ENCODE results near the gene GATC.
"Not testable (repeated sequence)": the region's sequence is repeated elsewhere in the genome, so short reads cannot be mapped to it uniquely, and the experiment has no call there.

The GATC gene

GRCh38 chr12:120470150-120470784 lies 24.0 kb downstream of the GATC start:
- peak in 1 of 5 experiments; percentile 49 for DNase-seq

DNA sequence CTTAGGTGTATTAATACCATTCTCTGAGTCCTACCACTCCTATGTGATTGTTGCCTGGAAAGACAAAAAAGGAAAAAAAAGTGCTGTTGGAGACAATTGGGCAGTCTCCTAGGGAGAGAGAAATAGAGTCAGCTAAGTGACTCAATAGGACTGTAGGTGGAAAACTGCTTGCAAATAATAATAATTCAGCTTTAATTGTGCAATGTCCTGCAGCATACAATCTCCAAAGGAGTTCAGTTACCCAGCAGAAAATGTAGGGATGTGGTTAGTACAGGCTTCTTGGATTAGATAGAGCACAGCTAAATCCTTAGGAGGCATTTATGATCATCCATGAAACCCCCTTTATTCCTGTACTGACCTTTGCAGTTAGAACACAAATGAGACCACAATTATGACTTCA lies 26.3 kb downstream of the GATC start:
- no peak for DNase-seq

GRCh38 chr12:120473807-120474615 lies 27.8 kb downstream of the GATC start:
- DNase-seq = no peak

- no peak for DNase-seq
Observed at GRCh38 chr12:120474616-120474960, 28.3 kb downstream of the GATC start.

DNA sequence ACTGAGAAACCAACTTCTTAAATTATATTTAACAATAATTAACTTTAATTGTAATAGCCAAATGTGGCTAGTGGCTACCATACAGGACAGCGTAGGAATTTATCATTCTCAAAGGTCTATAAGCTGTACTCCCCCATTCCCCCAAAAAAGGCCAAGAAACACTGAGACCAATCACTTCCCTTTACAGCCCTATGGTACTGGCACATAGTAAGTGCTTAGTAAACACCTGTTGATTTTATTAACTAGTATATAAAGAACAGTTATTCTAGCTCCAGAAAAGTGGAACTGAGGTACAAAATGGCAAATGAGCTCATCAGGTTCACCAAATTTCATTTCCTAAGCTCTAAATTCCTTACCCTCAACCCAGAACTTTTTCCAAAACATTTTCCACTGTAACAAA lies 29.4 kb downstream of the GATC start:
- no peak for DNase-seq

DNA sequence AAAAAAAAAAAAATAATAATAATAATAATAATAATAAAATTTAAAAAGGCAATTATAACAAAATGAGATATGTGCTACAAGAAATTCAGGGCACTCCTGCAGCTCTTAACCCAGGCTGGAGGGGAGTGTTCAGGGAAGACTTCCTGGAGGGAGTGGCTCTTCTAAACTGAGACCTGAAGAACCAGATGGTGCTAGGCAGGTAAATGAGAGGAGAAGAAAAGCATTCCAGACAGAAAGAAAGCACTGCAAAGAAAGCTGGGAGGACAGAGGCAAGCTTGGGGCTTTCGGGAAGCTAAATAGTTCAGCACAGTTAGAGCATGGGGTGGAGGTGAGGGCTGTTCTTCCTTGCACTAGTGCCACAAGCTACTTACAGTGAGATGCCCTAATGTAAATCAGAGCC lies 33.2 kb downstream of the GATC start:
- DNase-seq = peak in 1 of 5 experiments; percentile 22

DNA sequence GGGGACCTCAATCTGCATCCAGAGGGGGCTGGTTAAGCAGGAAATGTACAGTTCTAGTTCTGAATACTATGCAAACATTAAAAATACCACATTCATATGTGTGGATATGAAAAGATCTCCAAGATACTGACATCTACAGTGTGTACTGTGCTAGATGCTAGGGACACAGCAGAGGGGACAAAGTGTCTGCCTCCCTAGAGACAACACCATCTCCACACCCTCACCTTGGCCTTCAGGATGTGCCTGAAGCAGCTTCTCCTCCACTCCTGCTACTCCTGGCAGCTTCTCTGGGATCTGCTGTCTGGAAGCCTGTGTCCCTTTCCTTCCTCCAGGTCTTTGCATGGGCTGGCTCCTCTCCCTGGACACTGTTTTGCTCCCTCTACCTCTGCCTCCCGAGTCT lies 34.0 kb downstream of the GATC start:
- DNase-seq = peak in 1 of 5 experiments; percentile 57

- peak in 2 of 5 experiments; percentile 58 to 76 for DNase-seq
Observed at GRCh38 chr12:120481022-120481767, 35.0 kb downstream of the GATC start.

DNA sequence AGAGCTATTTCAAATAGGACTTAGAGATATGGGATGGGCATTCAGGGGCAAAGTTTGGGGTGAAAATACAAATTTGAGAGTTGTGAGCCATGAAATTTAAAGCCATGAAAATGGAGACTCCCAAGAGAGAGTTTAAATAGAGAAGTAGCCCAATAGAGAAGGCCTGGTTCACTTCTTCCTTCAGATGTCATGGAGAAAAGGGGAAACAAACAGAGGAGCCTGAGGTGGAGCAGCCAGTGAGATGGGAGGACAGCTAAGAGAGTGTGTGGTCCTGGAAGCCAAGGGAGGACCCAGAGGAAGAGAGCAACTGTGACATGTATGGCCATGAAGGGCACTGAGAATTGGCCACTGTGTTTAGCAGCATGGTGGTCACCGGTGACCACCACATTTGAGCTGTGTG lies 37.4 kb downstream of the GATC start:
- no peak for DNase-seq

DNA sequence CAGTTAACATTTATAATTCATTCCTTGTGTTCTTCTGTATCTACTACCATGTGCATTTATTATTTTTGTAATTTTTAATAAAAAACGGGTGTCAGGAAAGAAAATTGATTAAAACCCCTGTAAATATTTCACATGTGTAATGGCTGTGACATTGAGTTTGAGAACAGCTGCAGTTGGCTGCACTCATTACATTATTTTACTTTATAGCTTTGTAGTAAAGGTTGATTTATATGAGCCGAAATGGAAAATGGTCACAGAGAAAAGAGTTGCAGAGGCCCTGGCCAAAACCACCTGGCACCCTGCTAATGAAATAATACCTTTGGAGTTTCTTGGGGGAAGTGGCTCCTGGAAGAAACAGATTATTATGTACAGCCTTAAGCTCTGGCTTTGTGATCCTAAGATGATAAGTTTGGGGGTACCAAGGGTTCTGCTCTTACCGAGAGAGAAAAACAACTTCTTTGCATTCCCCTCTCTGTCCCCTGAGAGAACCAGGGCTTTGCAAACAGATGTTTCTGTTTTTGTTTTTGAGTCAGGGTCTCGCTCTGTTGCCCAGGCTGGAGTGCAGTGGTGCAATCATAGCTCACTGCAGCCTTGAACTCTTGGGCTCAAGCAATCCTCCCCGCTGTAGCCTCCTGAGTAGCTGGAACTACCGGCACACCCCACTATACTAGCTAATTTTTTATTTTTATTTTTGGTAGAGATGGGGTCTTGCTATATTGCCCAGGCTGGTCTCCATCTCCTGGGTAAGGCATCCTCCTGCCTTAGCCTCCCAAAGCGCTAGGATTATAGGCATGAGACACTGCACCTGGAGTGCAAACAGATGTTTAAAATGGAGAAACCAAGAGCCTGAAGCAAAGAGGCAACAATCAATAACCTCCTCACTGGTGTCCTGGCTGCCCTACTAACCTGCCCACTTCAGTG lies 40.0 kb downstream of the GATC start:
- no peak for DNase-seq

GRCh38 chr12:120487552-120487951 lies 41.3 kb downstream of the GATC start:
- not testable (repeated sequence) for DNase-seq

GRCh38 chr12:120488057-120488640 lies 41.9 kb downstream of the GATC start:
- no peak for DNase-seq

GRCh38 chr12:120489018-120489417 lies 42.8 kb downstream of the GATC start:
- no peak for DNase-seq

GRCh38 chr12:120490325-120490724 lies 44.1 kb downstream of the GATC start:
- no peak for DNase-seq

DNA sequence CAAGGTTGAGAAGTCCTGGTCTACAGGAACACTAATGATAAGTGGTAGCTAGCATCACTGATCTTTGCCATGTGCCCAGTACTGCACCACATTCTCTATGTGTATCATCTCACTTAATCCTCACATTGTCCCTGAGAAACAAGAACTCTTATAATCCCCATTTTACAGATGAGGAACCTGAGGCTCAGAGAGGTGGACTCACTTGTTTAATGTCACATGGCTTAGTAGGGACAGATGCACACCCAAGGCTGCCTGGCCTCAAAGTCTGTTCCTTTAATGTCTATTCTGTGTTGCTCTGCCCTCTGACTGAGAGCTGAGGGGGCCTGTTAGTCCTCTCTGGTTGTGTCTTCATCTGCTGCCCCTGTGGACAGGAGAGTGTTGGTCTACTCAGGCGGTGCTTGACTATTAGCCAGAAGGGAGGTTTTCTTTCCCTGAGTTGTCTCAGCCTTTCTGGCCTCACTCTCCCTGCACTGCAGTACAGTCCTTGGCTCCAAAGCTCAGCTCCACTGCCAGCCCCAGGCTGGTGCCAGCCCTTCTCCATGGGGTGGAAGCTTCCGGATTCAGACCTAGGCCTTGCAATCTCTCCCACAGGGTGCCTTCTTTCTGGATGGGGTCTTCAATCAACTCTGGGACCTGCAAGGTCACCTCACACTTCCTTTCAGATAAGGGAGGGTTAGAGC lies 44.7 kb downstream of the GATC start:
- DNase-seq = no peak

GRCh38 chr12:120495186-120495730 lies 49.0 kb downstream of the GATC start:
- DNase-seq = peak in 1 of 5 experiments; percentile 0

DNA sequence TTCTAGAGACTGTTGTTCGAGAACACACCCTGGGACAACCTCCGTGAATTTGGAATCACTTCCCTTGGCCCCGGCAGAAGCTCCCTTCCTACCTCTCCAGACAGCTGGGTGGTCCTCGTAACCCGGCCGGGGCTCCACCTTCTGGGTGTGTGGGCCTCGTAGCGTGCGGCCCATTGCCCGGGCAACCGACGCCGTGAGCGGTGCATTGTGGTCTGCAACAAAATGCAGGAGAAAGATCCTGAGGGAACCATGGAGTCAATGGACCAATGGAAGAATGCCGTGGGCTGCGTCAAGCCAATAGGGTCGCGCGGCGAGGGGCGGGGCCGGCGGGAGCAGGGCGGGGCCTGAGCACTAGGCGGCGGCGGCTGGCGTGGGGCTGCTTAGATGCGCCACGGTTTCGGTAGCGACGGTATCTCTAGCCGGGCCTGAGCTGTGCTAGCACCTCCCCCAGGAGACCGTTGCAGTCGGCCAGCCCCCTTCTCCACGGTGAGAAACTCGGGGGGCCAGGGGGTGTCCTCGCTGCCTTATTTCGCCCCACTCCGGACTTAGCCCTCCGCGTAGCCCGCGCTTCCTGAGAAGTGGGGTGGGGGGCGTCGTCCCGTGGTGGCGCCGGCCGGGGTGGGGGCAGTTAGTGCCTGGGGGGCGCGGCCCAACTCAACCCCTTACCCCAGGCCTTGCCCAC lies 49.6 kb downstream of the GATC start, which contains the start of gene DYNLL1:
DYNLL1 (plus strand) TSS at position 383 of the 682 bp plus-strand sequence. CDS start 309 bp downstream, outside the sequence.
- peak; percentile 95 to 98 (median 97) for DNase-seq

DNA sequence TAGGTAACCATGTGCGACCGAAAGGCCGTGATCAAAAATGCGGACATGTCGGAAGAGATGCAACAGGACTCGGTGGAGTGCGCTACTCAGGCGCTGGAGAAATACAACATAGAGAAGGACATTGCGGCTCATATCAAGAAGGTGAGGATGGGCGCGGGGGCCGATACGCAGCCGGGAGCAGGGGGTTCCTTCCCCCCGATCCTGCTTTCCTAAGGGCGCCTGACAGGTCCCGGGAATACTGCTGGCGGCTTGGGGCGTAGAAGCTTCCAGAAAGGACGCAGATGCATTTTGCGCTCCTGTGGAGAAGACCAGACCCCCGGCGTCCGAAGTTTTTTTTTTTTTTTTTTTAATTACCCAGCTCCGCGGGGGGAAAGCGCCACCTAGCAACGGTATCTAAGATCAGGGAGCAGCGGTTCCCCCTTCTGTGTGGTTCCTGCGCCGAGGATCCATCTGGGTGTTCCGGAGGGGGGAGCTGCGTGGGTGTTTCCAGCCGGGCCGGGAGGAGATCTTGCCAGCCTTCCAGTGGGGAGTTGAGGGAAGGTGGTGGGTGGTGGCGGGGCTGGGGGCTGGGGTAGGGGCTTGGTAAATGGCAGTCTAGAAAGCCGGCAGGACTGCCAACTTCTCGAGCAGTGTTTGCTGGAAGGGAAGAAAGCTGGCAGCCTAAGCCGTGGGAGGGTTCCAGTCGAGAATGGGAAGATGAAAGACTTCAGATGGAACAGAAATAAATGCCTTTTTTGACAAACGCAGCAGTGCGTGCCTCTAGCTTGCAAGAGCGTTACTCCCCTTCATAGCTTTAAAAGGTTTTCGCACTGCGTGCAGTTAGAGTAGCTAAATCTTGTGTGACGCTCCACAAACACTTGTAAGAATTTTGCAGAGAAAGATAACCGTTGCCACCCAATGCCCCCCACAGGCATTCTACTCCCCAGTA lies 50.4 kb downstream of the GATC start:
- DNase-seq = peak; percentile 9 to 55 (median 44)

GRCh38 chr12:120497524-120498150 lies 51.4 kb downstream of the GATC start:
- no peak for DNase-seq
